HG02981 (cell line): ENCODE measurements around the gene NOP53.
A peak's percentile ranks its signal among the peaks of the same experiment; 100 is the strongest.
"Not testable (repeated sequence)": the region's sequence is repeated elsewhere in the genome, so short reads cannot be mapped to it uniquely, and the experiment has no call there.

Experiments used
- ATAC-seq: cut with Tn5 transposase; IDR thresholded peaks from one replicate; pipeline ENCODE4 v1.9.1; 2021; ENCODE audit warnings: mild to moderate bottlenecking, moderate library complexity; ENCODE audit not compliant: unreplicated experiment

Gene NOP53

DNA sequence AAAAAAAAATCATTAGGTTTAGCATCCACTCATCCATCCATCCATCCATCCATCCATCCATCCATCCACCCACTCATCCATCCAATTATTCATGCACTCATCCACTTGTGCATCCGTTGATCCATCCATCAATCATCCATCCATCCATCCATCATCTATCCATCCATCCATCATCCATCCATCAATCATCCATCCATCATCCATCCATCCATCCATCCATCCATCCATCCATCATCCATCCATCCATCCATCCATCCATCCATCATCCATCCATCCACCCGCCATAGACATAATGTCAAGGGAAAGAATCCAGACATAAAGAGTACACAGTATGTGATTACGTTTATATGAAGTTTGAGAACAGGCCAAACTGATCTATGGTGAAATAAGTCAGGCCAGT is 24.2 kb downstream of the NOP53 start:
- ATAC-seq: no peak

DNA sequence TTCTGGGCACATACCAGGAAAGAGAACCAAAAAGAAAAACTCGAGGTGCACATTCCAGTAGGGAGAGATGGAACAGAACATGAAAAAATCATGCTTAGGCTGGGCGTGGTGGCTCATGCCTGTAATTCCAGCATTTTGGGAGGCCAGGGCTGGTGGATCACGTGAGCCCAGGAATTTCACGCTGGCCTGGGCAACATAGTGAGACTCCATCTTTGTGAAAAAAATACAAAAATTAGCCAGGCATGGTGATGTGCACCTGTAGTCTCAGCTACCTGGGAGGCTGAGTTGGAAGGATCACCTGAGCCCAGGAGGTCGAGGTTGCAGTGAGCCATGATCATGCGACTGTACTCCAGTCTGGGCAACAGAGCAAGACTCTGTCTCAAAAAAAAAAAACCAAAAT is 25.9 kb downstream of the NOP53 start:
- ATAC-seq: not testable (repeated sequence)

DNA sequence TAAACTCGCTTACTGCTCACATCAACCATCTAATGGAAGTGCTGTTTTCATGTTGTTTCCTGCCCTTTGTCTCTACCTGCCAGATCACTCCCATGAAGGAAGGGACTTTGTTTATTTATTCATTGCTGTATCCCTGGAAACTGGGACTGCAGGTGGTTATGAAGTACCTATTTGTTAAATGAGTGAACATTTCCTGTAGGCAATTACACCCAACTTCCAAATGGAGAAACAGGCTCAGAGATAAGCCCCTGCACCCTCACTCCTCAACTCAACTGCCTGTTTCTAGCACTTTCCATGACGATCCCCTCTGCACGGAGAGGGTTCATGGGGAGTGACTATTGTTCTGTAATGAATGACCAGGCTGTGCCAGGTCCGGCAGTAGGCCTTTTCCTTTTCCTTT is 31.2 kb downstream of the NOP53 start:
- no peak for ATAC-seq

DNA sequence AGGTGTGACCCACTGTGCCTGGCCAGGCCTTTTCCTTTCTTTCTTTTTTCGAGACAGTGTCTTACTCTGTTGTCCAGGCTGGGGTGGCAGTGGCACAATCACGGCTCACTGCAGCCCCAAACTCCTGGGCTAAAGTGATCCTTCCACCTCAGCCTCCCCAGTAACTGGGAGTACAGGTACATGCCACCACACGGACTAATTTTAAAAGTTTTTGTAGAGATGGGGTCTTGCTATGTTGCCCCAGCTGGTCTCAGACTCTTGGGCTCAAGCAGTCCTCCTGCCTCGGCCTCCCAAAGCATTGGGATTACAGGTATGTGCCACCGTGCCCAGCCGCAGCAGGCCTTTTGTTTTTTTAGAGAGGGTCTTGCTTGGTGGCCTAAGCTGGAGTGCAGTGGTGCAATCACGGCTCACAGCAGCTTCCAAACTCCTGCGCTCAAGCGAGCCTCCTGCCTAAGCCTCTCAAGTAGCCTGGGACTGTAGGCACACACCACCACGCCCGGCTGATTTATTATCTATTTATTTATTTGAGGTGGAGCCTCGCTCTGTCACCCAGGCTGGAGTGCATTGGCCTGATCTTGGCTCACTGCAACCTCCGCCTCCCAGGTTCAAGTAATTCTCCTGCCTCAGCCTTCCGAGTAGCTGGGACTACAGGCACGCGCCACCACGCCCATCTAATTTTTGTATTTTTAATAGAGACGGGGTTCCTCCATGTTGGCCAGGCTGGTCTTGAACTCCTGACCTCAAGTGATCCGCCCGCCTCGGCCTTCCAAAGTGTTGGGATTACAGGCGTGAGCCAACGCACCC is 32.1 kb downstream of the NOP53 start:
- not testable (repeated sequence) for ATAC-seq

DNA sequence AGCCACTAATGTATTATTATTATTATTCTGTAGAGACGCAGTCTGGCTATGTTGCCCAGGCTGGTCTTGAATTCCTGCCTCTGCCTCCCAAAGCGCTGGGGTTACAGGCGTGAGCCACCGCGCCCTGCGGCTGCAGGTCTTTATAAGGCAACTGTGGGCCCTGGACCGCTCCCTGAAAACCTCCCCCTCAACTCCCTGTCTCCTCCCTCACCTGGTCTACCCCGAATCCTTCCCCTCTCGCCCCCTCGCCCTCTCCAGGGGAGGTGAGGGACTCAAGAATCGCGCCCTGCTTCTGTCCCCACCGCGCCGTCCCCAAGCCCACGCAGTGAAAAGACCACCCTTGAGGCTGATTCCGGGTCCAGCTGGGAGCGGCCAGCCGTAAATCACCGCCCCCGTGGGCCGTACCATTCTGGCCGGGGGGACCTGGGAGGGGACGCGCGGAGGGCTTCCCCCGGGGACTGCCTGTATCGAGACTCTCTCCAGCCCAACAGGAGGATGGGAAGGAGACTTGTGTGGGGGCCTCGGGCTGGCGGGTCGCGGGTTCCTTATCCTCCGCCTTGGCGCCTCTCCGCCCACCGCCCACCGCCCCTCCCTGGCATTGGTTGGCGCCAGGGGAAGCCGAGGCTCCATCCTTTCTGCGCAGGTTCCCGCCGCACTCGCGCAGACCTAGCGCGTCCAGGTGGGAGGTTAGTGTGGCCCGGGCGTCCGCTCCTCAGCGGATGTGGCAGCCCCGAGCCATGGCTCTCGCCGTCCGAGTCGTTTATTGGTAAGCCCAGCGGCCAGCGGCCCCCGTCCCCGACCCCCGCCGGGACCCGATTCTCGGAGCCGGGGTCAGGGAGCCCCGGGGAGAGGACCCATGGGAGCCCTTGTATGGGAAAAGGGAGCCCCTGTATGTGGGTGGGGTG is 33.0 kb downstream of the NOP53 start, which contains the start of gene SELENOW:
Gene SELENOW (plus strand): TSS at position 655 of the 905 bp plus-strand sequence. CDS start 83 bp downstream, at position 738.
- ATAC-seq: peak; percentile 72

DNA sequence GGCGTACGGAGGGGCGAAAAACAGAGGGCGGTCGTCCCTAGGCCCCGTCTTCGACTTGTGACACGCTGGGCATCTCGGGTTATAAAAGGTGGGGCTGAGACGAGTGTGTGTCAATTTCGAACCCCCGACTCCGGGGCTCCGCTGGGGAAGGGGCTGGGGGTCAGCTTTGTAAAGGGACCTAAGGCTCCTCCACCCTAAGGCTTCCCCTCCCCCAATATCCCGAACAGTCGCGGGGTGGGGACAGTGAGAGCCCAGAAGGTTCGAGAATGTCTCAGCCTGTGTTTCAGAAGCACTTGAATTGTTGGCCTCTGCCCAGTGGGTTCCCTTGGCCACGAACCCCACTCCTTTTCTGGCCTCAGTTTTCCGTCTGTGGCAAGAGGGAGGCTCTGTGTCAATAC is 33.6 kb downstream of the NOP53 start:
- ATAC-seq: no peak

DNA sequence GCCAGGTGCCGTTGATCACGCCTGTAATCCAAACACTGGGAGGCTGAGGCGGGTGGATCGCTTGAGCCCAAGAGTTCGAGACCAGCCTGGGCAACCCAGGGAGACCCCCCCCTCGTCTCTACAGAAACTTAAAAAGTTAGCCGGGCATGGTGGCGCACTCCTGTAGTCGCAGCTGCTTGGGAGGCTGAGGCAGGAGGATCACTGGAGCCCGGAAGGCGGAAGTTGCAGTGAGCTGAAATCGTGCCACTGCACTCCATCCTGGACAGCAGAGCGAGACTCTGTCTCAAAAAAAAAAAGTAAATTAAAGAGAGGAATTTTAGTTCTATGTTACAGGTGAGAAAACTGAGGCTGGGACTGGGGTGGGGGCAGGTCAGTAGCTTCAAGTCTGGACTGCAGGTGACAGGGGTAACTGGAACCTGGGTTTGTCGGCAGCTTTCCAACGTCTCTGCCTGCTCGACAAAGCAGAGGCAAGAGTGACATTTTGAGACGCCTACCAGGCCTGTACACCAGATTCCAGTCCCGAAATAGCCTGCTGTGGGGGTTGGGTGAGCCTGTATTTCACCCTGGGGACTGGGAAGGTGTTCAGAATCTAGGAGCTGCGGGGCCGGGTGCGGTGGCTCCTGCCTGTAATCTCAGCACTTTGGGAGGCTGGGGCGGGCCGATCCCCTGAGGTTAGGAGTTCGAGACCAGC is 34.3 kb downstream of the NOP53 start:
- ATAC-seq: no peak

DNA sequence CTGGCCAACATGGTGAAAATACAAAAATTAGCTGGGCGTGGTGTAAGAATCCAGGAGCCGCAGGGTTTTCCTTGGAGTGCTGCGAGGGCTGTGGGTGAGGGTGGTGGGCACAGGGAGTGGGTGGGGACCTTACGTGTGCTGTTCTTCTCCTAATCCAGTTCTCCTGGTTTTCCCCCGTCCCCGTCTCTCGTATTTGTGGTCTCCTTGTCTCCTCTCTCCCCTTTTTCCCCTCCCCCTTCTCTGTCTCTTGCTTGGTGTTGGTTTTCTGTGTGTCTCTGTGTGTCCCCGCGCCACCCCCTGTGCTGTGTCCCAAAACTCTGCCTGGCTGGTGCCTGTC is 34.8 kb downstream of the NOP53 start:
- no peak for ATAC-seq

DNA sequence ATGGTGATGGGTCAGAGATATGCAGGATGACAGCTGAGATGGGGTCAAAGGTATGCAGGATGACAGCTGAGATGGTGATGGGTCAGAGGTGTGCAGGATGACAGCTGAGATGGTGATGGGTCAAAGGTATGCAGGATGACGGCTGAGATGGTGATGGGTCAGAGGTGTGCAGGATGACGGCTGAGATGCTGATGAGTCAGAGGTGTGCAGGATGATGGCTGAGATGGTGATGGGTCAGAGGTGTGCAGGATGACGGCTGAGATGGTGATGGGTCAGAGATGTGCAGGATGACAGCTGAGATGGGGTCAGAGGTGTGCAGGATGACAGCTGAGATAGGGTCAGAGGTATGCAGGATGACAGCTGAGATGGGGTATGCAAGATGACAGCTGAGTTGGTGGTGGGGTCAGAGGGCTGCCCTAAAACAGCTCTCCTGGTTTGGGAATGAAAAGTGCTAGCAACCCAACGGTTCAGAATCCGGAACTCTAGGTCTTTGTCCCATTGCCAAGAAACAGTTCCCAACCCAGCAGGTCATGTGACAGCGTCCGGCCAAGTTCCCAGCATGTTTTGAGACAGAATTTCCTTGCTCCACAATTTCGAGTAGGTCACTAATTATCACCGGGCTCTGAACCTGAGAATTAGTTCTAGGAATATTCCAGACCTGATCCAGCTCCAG is 36.4 kb downstream of the NOP53 start:
- no peak for ATAC-seq

DNA sequence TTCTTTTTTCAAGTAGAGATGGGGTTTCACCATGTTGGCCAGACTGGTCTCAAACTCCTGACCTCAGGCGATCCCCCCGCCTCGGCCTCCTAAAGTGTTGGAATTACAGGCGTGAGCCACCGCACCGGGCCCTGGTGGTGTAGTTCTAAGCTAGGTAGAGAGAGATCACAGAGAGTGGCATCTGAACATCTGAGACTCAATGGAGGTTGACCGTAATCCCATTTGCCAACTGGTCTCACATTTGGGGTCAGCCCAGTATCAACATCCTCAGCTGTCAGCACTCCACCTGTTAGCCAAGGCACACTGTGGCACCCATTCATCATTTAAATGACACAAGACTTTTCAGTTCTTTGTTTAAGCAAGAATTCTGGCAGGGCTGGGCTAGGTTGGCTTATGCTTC is 41.2 kb downstream of the NOP53 start:
- ATAC-seq: no peak

DNA sequence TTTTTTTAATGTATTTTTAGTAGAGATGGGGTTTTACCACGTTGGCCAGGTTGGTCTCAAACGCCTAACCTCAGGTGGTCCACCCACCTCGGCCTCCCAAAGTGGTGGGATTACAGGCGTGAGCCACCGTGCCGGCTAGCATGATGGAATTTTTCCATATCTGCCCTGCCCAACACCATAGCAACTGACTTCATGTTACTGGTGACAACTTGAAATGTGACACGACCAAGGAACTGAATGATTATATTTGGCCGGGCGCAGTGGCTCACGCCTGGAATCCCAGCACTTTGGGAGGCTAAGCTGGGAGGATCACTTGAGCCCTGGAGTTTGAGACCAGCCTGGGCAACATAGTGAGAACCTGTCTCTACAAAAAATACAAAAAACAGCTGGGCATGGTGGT is 42.0 kb downstream of the NOP53 start:
- ATAC-seq: not testable (repeated sequence)

DNA sequence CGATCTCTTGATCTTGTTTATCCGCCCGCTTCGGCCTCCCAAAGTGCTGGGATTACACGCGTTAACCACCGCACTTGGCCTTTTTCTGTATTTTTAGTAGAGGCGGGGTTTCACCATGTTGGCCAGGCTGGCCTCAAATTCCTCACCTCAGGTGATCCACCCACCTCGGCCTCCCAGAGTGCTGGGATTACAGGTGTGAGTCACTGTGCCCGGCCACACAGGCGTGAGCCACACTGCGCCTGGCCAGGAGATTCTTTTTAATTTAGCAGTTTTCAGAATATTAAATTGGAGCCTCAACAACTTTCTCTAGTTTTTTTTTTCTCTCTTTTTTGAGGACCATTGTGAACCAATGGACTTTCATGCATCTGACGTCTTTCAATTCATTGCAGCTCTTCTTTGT is 44.5 kb downstream of the NOP53 start:
- ATAC-seq: not testable (repeated sequence)

DNA sequence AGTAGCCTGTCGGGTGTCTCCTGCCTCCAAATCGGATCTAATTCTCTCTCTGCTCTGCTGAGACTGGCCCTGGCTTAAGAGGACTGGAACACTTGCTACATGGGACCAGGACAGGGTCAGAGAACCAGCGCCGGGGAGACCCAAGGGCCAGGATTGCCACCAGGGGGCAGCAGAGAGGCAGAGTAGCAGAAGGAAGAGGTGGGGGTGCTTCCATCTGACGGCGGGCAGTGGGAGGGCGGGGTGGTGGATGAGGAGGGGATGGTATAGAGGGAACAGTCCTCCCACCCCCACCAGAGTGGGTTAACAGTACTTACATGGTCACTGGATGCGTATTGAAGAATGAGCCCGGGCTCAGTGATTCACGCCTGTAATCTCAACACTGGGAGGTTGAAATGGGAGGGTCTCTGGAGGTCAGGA is 45.1 kb downstream of the NOP53 start:
- ATAC-seq: no peak

DNA sequence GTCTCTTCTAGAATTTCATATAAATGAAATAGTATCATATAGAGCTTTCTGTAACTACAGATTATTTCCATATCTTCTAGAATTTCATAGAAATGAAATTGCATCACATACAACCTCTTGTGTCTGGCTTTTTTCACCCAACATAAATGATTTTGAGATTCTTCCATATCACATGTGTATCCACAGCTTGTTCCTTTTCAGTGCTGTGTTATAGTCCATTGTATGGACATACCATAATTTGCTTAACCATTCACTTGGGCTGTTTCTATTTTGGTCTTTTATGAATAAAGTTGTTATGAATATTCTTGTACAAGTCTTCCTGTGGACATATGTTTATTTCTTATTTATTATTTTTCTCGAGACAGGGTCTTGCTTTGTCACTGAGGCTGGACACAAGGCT is 47.3 kb downstream of the NOP53 start:
- no peak for ATAC-seq

DNA sequence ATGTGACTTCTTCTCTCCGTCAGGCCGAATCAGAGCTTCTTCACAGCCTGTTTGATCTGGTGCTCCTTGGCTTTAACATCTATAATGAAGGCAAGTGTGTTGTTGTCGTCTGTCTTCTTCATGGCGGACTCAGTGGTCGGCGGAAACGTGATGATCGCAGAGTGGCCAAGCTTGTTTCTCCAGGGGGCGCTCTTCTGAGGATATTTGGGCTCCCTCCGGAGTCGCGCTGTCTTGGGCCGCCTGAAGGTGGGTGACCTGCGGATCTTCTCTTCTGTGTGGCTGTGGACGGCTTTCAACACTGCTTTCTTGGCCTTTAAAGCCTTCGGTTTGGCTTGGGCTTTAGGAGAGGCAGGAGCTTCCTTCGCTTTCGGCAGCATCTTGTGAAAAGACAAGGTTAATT is 49.2 kb downstream of the NOP53 start:
- ATAC-seq: no peak

DNA sequence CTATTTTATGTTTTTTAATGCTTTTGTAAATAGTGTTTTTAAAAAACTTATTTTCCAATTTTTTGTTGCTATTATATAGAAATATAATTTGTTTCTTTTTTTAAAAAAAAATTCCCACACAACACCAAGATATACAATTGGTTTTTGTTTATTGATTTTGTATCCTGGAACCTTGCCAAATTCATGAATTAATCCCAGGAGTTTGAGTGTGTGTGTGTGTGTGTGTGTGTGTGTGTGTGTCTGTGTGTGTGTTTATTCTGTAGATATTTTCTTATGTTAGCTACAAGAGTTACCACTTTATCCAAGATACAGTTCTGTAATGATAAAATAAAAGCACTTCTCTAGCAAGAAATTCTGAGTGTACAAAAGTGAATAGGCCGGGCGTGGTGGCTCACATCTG is 51.4 kb downstream of the NOP53 start:
- ATAC-seq: no peak

DNA sequence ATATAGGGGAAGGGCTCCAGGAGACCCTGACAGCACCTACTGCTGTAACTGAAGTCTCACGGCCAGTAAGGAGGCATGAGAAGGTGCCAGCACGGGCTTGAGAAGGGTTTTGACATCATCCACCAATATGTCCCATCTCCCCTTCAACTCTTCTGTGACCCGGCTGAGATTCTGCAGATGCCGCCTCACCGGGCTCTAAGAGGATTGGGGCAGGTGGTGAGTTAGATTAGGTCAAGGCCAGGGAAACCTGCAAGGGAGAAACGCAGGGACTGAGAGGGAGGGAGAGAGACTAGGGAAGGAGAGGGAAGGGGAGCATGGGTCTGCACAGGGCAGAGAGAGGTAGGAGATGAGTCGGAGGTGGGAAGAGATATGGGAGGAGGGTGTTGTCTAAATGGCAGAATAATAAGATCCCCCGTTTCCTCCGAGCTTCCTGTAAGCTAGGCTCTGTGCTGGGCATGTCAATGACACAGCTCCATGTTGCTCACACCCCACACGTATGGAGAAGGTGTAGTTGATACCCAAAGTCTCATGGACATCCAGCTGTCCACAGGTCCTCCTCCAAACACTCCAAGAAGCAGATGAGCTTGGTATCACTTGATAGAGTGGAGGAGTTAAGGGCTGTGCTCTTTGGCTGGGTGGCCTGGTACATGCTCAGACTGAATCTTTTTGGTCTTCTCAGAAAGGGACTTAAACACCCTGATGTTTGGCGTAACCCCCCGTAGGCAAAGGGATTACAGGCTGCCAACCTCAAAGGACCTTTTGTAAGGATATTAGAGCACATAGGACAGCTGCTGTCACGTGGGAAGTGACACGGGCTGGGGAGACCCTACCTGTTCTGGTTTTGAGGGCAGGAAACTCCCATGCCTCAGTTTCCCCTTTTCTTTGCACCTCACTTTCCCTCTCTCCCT is 52.9 kb downstream of the NOP53 start:
- no peak for ATAC-seq

DNA sequence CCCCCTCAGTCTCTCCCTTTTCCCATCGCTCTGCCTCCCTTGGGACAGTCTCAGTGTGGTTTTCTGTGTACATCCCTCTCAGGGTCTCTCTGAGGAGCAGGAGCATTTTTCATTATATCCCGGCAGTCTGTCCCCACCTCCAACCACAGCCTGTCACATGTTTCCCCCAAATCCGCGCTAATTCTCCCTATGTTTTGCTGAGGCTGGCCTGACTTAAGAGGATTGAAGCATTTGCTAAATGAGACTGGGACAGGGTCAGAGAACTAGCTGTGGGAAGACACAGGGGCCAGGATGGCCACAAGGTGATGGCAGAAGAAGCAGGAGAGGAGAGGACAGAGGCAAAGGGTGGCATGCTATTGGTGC is 53.5 kb downstream of the NOP53 start:
- ATAC-seq: no peak

DNA sequence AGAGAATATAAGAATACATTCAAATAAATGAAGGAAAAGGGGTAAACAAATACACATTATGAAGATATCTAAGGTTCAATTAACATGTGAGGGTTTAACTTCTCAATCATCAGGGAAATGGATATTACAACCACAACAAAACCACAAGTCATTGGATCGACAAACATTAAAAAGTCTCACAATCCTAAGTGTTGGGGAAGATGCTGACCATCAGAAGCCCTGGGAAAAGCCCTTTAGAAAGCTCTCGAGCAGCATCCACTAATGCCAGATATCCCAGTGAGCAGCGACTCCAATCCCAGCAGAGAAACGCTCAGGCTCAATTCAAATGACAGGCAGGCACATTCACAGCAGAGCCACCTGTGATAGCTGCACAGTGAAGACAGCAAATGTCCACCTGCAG is 55.9 kb downstream of the NOP53 start:
- ATAC-seq: no peak

DNA sequence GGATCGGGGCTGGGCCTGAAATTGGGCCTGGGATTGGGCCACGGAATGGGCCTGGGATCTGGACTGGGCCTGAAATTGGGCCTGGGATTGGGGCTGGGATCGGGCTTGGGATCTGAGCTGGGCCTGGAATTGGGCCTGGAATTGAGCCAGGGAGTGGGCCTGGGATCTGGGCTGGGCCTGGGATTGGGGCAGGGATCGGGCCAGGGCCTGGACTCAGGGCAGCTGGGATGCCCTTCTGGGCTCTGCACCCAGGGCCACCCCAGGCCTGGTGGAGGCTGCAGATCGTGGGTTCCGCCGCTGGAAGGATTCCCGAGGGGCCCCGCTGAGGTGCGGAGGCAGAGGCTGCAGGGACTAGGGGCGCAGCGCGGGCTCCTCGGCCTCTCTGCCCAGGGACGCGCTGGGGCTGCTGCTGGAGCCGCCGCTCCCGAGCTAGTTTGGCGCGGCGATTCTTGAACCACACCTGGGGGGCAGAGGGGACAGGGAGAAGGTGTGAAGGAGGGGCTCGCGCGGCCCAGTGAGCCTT is 57.2 kb downstream of the NOP53 start:
- no peak for ATAC-seq
